Measurements from ENCODE around the gene RBP7.

DNA sequence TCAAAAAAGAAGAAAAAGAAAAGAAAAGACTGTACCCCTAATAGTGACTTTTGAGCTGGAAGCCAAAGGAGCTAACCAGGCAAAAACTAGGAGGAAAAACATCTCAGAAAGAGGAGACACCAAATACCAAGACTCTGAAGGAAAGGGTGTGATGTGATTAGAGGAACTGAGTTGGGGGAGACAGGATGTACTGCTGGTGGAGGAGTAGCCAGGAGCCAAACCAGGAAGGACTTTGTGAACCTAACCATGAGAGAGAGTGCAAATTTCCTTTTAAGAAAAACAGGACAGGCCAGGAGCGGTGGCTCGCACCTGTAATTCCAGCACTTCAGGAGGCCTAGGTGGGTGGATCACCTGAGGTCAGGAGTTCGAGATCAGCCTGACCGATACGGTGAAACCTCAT lies 4.1 kb upstream of the RBP7 start:
- TF ChIP-seq CTCF (conservative IDR thresholded peaks at IDR 0.05) (no peak), ZFX (IDR thresholded peaks at IDR 0.05) (no peak)

Data from C4-2B (cell line).